Upper lobe of left lung (tissue), 6 donors: ENCODE measurements around the gene SMARCE1. TPM values are rescaled to one million over a fixed set of nuclear protein-coding genes. Genes with fewer than 3 reads are reported as not detected.

Experiments
- ATAC-seq, 2 donors: fragments of 200-7000 bp; cut with Tn5 transposase; one replicate each; pipeline ENCODE4 v1.9.1; 2022; ENCODE audit warnings: mild to moderate bottlenecking in 2 of 2, moderate library complexity in 2 of 2; ENCODE audit not compliant: low FRiP score in 2 of 2
- DNase-seq, 2 donors: peaks; one replicate each; pipeline ENCODE4 v3.0.0-alpha.2; 2019 to 2020
- H3K27ac ChIP-seq, 4 donors: fragments of 200-600 bp; sonication (generic); one replicate each; pipeline ENCODE4 v1.5.1; 2016 to 2019
- H3K27me3 ChIP-seq, 4 donors: fragments of 200-600 bp; sonication (generic); one replicate each; pipeline ENCODE4 v1.5.1; 2017 to 2019
- H3K36me3 ChIP-seq, 4 donors: fragments of 200-600 bp; sonication (generic); one replicate each; pipeline ENCODE4 v1.5.1; 2016 to 2019
- H3K4me1 ChIP-seq, 4 donors: fragments of 200-600 bp; sonication (generic); one replicate each; pipeline ENCODE4 v1.5.1; 2018 to 2019
- H3K4me3 ChIP-seq, 4 donors: fragments of 200-600 bp; sonication (generic); one replicate each; pipeline ENCODE4 v1.5.1; 2017 to 2019; ENCODE audit warnings: mild to moderate bottlenecking in 2 of 4, moderate library complexity in 1 of 4
- H3K9me3 ChIP-seq, 4 donors: fragments of 200-600 bp; sonication (generic); one replicate each; pipeline ENCODE4 v1.5.1; 2018 to 2019
- EP300 ChIP-seq, 4 donors: sonication (generic); formaldehyde crosslinking; IDR thresholded peaks; one replicate each; pipeline ENCODE4 v1.5.1; 2017; ENCODE audit warnings: antibody characterized with exemption in 4 of 4, control low read depth in 2 of 4
- POLR2A ChIP-seq, 4 donors: fragments of 450-650 bp; IDR thresholded peaks; one replicate each; pipeline ENCODE4 v1.5.1; 2016 to 2017; ENCODE audit warnings: antibody characterized with exemption in 4 of 4, mild to moderate bottlenecking in 2 of 4
- POLR2AphosphoS5 ChIP-seq, 2 donors: sonication (generic); formaldehyde crosslinking; IDR thresholded peaks; one replicate each; pipeline ENCODE4 v1.5.1; 2017; ENCODE audit warnings: antibody characterized with exemption in 2 of 2
- WGBS, 2 donors: methylation state at CpG; one replicate each; pipeline ENCODE4 v1.1.5; 2017 to 2018; 5-methylcytosine and 5-hydroxymethylcytosine counted together
- total RNA-seq, 6 donors: library from RNA; depleted of rRNA in 4 of 6; stranded (reverse); fragments of >200 nt in 4 of 6; gene quantifications; one replicate each; pipeline versions ENCODE4 v1.1.0 to v1.2.1, GENCODE V29; 2016 to 2021
- TF ChIP-seq, protein P1 (sequence below), 6 experiments: fragments of 450-650 bp in 4 of 6; fragments of 200-600 bp in 2 of 6; sonication (generic) in 2 of 6; IDR thresholded peaks; one replicate each; pipeline ENCODE4 v1.5.1; 2016 to 2019; ENCODE audit warnings: antibody characterized with exemption in 6 of 6
- donor health status: DM: no; HTN: no; CAD: no; lungs with moderate emphysema.
- donor health status: DM: no; HTN: yes; CAD: no; lungs with severe emphysema.

Gene SMARCE1
- total RNA-seq, 6 donors from 2014 or later: 39.8 to 91.4 (median 65.8) TPM

DNA sequence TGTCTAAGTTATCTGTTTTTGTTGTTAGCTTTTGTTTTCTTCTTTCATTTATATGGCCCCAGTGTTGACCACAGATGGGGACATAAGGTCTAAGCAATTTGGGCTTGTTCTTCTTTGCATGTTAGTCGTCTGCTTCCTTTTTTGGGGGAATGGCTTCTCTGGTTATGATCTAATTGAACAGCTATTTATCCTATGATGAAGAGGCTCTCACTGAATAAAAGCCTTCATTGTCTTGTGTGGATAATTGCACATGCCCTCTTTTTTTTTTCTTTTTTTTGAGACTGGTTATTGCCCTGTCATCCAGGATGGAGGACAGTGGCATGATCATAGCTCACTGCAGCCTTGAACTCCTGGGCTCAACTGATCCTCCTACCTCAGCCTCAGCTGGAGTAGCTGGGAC, 13.7 kb downstream of the SMARCE1 start:
- H3K4me1 ChIP-seq: no peaks in the 10 kb centered on the region
- no peaks in the 10 kb centered on the region for H3K9me3 ChIP-seq
- DNase-seq (no peak), ATAC-seq (no peak)
- no peak overlapping the region for H3K27ac ChIP-seq
- 87 to 96% methylated on average over 1 of the region's 1 CpG for WGBS, 2 donors
- peaks cover 53 to 86% (median 74%) of the 10 kb centered on the region in 4 donors for H3K36me3 ChIP-seq
- no peaks in the 10 kb centered on the region for H3K27me3 ChIP-seq
- no peak overlapping the region for H3K4me3 ChIP-seq
- TF ChIP-seq POLR2AphosphoS5 (IDR thresholded peaks at IDR 0.05) (no peak), EP300 (IDR thresholded peaks at IDR 0.05) (no peak), POLR2A (IDR thresholded peaks at IDR 0.05) (no peak)
- TF ChIP-seq, protein P1, sequence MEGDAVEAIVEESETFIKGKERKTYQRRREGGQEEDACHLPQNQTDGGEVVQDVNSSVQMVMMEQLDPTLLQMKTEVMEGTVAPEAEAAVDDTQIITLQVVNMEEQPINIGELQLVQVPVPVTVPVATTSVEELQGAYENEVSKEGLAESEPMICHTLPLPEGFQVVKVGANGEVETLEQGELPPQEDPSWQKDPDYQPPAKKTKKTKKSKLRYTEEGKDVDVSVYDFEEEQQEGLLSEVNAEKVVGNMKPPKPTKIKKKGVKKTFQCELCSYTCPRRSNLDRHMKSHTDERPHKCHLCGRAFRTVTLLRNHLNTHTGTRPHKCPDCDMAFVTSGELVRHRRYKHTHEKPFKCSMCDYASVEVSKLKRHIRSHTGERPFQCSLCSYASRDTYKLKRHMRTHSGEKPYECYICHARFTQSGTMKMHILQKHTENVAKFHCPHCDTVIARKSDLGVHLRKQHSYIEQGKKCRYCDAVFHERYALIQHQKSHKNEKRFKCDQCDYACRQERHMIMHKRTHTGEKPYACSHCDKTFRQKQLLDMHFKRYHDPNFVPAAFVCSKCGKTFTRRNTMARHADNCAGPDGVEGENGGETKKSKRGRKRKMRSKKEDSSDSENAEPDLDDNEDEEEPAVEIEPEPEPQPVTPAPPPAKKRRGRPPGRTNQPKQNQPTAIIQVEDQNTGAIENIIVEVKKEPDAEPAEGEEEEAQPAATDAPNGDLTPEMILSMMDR (IDR thresholded peaks at IDR 0.05): no peak

DNA sequence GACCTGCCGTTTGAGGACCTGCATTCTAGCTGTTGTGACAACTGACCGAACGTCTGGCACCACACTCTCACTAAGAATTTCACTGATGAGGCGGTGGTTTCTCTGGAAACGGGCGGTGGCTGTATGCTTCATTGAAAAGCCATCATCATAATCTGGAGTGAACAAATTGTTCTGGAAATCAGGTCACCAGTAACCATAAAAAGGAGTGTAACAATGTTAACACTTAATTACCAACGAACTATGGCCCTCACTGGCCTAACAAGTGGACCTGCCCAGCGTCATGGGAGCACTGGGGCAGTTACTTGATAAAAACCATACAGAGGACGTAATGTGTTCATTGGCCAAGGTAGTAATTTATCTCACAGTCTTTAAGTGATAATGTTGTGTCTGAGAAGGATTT, 15.4 kb downstream of the SMARCE1 start:
- no peaks in the 10 kb centered on the region for H3K9me3 ChIP-seq
- DNase-seq (no peak), ATAC-seq (peak in 1 of 2 donors; percentile 72)
- TF ChIP-seq EP300 (IDR thresholded peaks at IDR 0.05) (no peak), POLR2A (IDR thresholded peaks at IDR 0.05) (no peak)
- TF ChIP-seq, protein P1 (IDR thresholded peaks at IDR 0.05): no peak
- H3K27me3 ChIP-seq: no peaks in the 10 kb centered on the region
- H3K36me3 ChIP-seq: peaks cover 65 to 96% (median 79%) of the 10 kb centered on the region in 4 donors
- no peaks in the 10 kb centered on the region for H3K4me1 ChIP-seq
- H3K4me3 ChIP-seq: no peak overlapping the region
- H3K27ac ChIP-seq: no peak overlapping the region
- WGBS, 2 donors: 84 to 85% methylated on average over 9 of the region's 9 CpGs

DNA sequence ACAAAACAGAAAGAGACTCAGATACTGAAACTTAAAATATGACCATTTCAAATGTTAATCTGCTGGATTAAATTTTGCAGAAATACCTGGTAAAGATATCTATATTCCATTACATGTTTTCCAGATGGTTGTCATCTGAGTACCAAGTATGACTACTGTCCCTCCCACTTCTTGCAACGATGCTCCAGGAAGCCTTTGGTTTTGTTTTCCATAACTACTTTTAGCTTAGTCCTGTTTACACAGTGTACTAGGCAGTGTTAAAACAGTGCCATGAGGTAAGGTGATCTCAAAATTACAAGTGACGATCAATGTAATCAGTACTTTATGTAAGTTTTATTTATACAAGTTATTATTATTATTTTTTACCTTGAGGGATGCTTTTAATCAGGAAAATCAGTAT, 17.8 kb downstream of the SMARCE1 start:
- ATAC-seq: no peak
- H3K4me3 ChIP-seq: no peak overlapping the region
- no peaks in the 10 kb centered on the region for H3K9me3 ChIP-seq
- no peak for DNase-seq
- H3K27ac ChIP-seq: no peak overlapping the region
- H3K36me3 ChIP-seq: peaks cover 45 to 72% (median 62%) of the 10 kb centered on the region in 4 donors
- WGBS, 2 donors: 35 to 43% methylated on average over 2 of the region's 2 CpGs
- H3K27me3 ChIP-seq: no peaks in the 10 kb centered on the region
- no peaks in the 10 kb centered on the region for H3K4me1 ChIP-seq
- no peak for TF ChIP-seq POLR2A (IDR thresholded peaks at IDR 0.05)
- no peak for TF ChIP-seq POLR2AphosphoS5 (IDR thresholded peaks at IDR 0.05)
- TF ChIP-seq EP300 (IDR thresholded peaks at IDR 0.05): no peak
- TF ChIP-seq, protein P1 (IDR thresholded peaks at IDR 0.05): no peak

DNA sequence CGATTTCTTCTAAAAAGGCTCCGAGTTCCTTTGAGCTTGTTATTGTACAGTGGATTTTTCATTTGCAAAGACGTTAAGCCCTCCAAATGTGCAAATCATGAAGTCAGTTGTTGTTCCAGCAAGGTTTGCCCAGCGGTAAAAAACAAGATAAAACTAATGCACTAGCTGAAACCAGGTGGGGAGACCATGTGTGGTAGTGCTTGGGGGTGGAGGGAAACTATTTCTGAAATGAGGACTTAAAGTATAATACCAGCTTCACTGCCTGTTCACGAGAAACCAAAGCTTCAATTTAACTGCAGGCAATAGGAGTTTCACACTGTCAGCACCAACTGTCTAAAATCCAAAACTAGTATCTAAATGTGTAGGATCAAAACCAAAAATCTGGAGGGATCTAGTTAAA, 22.3 kb downstream of the SMARCE1 start:
- H3K9me3 ChIP-seq: no peaks in the 10 kb centered on the region
- no peak overlapping the region for H3K4me3 ChIP-seq
- DNase-seq (no peak), ATAC-seq (no peak)
- peaks cover 0 to under 1% (median 0%) of the 10 kb centered on the region in 4 donors for H3K4me1 ChIP-seq
- TF ChIP-seq, protein P1 (IDR thresholded peaks at IDR 0.05): no peak
- no peak for TF ChIP-seq POLR2AphosphoS5 (IDR thresholded peaks at IDR 0.05)
- TF ChIP-seq POLR2A (IDR thresholded peaks at IDR 0.05): no peak
- no peak for TF ChIP-seq EP300 (IDR thresholded peaks at IDR 0.05)
- 57 to 69% methylated on average over 5 of the region's 5 CpGs for WGBS, 2 donors
- no peaks in the 10 kb centered on the region for H3K27me3 ChIP-seq
- peaks cover 6 to 28% (median 22%) of the 10 kb centered on the region in 4 donors for H3K36me3 ChIP-seq
- no peak overlapping the region for H3K27ac ChIP-seq
